Measurements from ENCODE around the gene CDH1.

- TF ChIP-seq POU2F2 (IDR thresholded peaks at IDR 0.05; ENCODE audit: low read depth, low read length): no peak
- TF ChIP-seq POLR2A (IDR thresholded peaks at IDR 0.05; ENCODE audit: low read depth, low read length): no peak
- no peak for TF ChIP-seq TAF1 (IDR thresholded peaks at IDR 0.05; ENCODE audit: low read depth, low read length)
- no peak for TF ChIP-seq POLR2AphosphoS5 (IDR thresholded peaks at IDR 0.05; ENCODE audit: low read depth, low read length)
Measured at GRCh38 chr16:68744744-68745280, 7.7 kb downstream of the CDH1 start.

Data from GM12891 (cell line).